IMR-90 (cell line): ENCODE data around the gene ALS2. TPM values are rescaled to one million over a fixed set of nuclear protein-coding genes. Genes with fewer than 3 reads are reported as not detected.
A peak's percentile ranks its signal among the peaks of the same experiment; 100 is the strongest.

ENCODE experiments used
- ATAC-seq: fragments of 200-7000 bp; cut with Tn5 transposase; 2 replicates; pipeline ENCODE4 v1.9.1; 2020; ENCODE audit warnings: low read depth, mild to moderate bottlenecking, moderate library complexity
- BruUV-seq: library from RNA; stranded (reverse); fragments of 400-500 nt; replicated peaks from 2 replicates; lab custom pipeline; 2021; lab: Mats Ljungman, UMichigan
- CTCF ChIA-PET: fragments of 300-600 bp; formaldehyde crosslinking; extraction: SDS; loops from one replicate; lab custom pipeline; 2021; ENCODE audit warnings: antibody characterized with exemption; lab: Yijun Ruan, JAX
- POLR2A ChIA-PET: fragments of 300-600 bp; sonication (Branson Sonifier 250); formaldehyde crosslinking; loops from one replicate; lab custom pipeline; 2022; ENCODE audit warnings: antibody characterized with exemption; ENCODE audit not compliant: unreplicated experiment; lab: Charles Lee
- DNase-seq: peaks from one replicate; pipeline ENCODE4 v3.0.0; 2013
- H2AFZ ChIP-seq: replicated peaks from 2 replicates; pipeline ENCODE3; 2013; ENCODE audit warnings: low read length, mild to moderate bottlenecking; ENCODE audit not compliant: poor library complexity
- H2AK5ac ChIP-seq: 2 replicates; pipeline ENCODE4 v1.6.1; 2013; ENCODE audit warnings: low read depth, low read length, inconsistent platforms
- H2AK9ac ChIP-seq: replicated peaks from 2 replicates; pipeline ENCODE3; 2013; ENCODE audit warnings: mild to moderate bottlenecking, low read depth, low read length, moderate library complexity; ENCODE audit not compliant: poor library complexity
- H2BK120ac ChIP-seq: 2 replicates; pipeline ENCODE4 v1.6.1; 2013; ENCODE audit warnings: low read depth, low read length, inconsistent platforms
- H2BK15ac ChIP-seq: 3 replicates; pipeline ENCODE4 v1.6.1; 2013; ENCODE audit warnings: low read depth, low read length, inconsistent platforms
- H2BK20ac ChIP-seq: 2 replicates; pipeline ENCODE4 v1.6.1; 2013; ENCODE audit warnings: low read depth, mild to moderate bottlenecking, inconsistent platforms, low read length, moderate library complexity
- H2BK5ac ChIP-seq: 2 replicates; pipeline ENCODE4 v1.6.1; 2013; ENCODE audit warnings: mild to moderate bottlenecking, low read depth, low read length, inconsistent platforms; ENCODE audit not compliant: poor library complexity, severe bottlenecking
- H3K14ac ChIP-seq: replicated peaks from 2 replicates; pipeline ENCODE4 v1.6.1; 2013; ENCODE audit warnings: low read depth, low read length, inconsistent platforms
- H3K18ac ChIP-seq: 2 replicates; pipeline ENCODE4 v1.6.1; 2013; ENCODE audit warnings: low read depth, low read length, control low read depth
- H3K23ac ChIP-seq: 2 replicates; pipeline ENCODE4 v1.6.1; 2013; ENCODE audit warnings: low read depth, low read length, inconsistent platforms
- H3K27ac ChIP-seq: 2 replicates; pipeline ENCODE4 v1.5.1; 2013; ENCODE audit warnings: mild to moderate bottlenecking, control low read depth, low read length; ENCODE audit not compliant: insufficient read depth
- H3K27me3 ChIP-seq: 2 replicates; pipeline ENCODE4 v1.6.1; 2013; ENCODE audit warnings: low read length; ENCODE audit not compliant: control insufficient read depth, insufficient read depth
- H3K36me3 ChIP-seq: 2 replicates; pipeline ENCODE4 v1.6.1; 2013; ENCODE audit warnings: low read length, mixed read lengths; ENCODE audit not compliant: control insufficient read depth, insufficient read depth
- H3K4ac ChIP-seq: 2 replicates; pipeline ENCODE4 v1.6.1; 2013; ENCODE audit warnings: low read depth, low read length, inconsistent platforms
- H3K4me1 ChIP-seq: 2 replicates; pipeline ENCODE4 v1.6.1; 2013; ENCODE audit warnings: low read length, mixed read lengths; ENCODE audit not compliant: control insufficient read depth, insufficient read depth
- H3K4me2 ChIP-seq: 2 replicates; pipeline ENCODE4 v1.6.1; 2013; ENCODE audit warnings: low read depth, mild to moderate bottlenecking, control low read depth, low read length, moderate library complexity
- H3K4me3 ChIP-seq: 2 replicates; pipeline ENCODE4 v1.5.1; 2013; ENCODE audit warnings: low read depth, mild to moderate bottlenecking, control low read depth, low read length, moderate library complexity; ENCODE audit not compliant: insufficient read depth
- H3K56ac ChIP-seq: 2 replicates; pipeline ENCODE4 v1.6.1; 2013; ENCODE audit warnings: low read length, inconsistent platforms; ENCODE audit not compliant: insufficient read depth; ENCODE audit errors: extremely low read depth
- H3K79me1 ChIP-seq, 2 experiments: 2 replicates each; pipeline ENCODE4 v1.6.1; 2013; ENCODE audit warnings: low read length in 2 of 2, inconsistent platforms in 1 of 2, low read depth in 1 of 2
- H3K9ac ChIP-seq: 2 replicates; pipeline ENCODE4 v1.6.1; 2013; ENCODE audit warnings: low read depth, low read length, control low read depth
- H3K9me1 ChIP-seq: 2 replicates; pipeline ENCODE4 v1.6.1; 2013; ENCODE audit warnings: low read length, inconsistent platforms; ENCODE audit not compliant: insufficient read depth
- H3K9me3 ChIP-seq: 2 replicates; pipeline ENCODE4 v1.6.1; 2013; ENCODE audit warnings: low read length; ENCODE audit not compliant: control insufficient read depth, insufficient read depth
- H4K20me1 ChIP-seq: 2 replicates; pipeline ENCODE4 v1.6.1; 2013; ENCODE audit warnings: low read length, inconsistent platforms; ENCODE audit not compliant: insufficient read depth
- H4K5ac ChIP-seq: 2 replicates; pipeline ENCODE4 v1.6.1; 2013; ENCODE audit warnings: mild to moderate bottlenecking, low read depth, low read length, control low read depth
- H4K8ac ChIP-seq, 2 experiments: 2 replicates each; pipeline ENCODE4 v1.6.1; 2013; ENCODE audit warnings: low read depth in 2 of 2, low read length in 2 of 2, control low read depth in 1 of 2, inconsistent platforms in 1 of 2
- H4K91ac ChIP-seq: 2 replicates; pipeline ENCODE4 v1.6.1; 2013; ENCODE audit warnings: low read depth, low read length, inconsistent platforms; ENCODE audit not compliant: insufficient read depth
- CHD1 ChIP-seq: IDR thresholded peaks from 2 replicates; pipeline ENCODE4 v1.6.1; 2012; ENCODE audit warnings: low read depth, low read length, improper control_type of control experiment
- MAFK ChIP-seq: IDR thresholded peaks from 2 replicates; pipeline ENCODE4 v1.6.1; 2012; ENCODE audit warnings: low read depth, low read length, improper control_type of control experiment
- MXI1 ChIP-seq: IDR thresholded peaks from 2 replicates; pipeline ENCODE4 v1.6.1; 2012; ENCODE audit warnings: low read depth, mild to moderate bottlenecking, low read length, moderate library complexity, borderline replicate concordance
- NFE2L2 ChIP-seq: fragments of 150-350 bp; IDR thresholded peaks from 2 replicates; pipeline ENCODE4 v1.6.1; 2016; ENCODE audit warnings: low read depth, mild to moderate bottlenecking, low read length
- RAD21 ChIP-seq: IDR thresholded peaks from 2 replicates; pipeline ENCODE4 v1.6.1; 2012; ENCODE audit warnings: low read length, improper control_type of control experiment
- RFX5 ChIP-seq: IDR thresholded peaks from 2 replicates; pipeline ENCODE4 v1.8.0; 2012; ENCODE audit warnings: low read depth, mild to moderate bottlenecking, low read length, moderate library complexity
- SMC3 ChIP-seq: fragments of 150-350 bp; IDR thresholded peaks from 2 replicates; pipeline ENCODE4 v1.6.1; 2016; ENCODE audit warnings: low read depth, mild to moderate bottlenecking, antibody characterized with exemption, low read length, moderate library complexity
- WGBS, 2 experiments: methylation state at CpG; one replicate each; pipeline versions ENCODE4 v1.1.5 to v1.1.7; 2013; ENCODE audit warnings: missing lambda C conversion rate in 2 of 2; ENCODE audit not compliant: insufficient read length in 1 of 2; ENCODE audit errors: extremely low coverage in 2 of 2; 5-methylcytosine and 5-hydroxymethylcytosine counted together
- dilution Hi-C: fragments of 300-500 bp; cut with HindIII; formaldehyde crosslinking; loops from one replicate; pipeline ENCODE4 v1.14.3; 2018; ENCODE audit warnings: low sequenced_read_pairs; ENCODE audit not compliant: unreplicated experiment
- in situ Hi-C: fragments of 300-500 bp; cut with MboI; formaldehyde crosslinking; loops from 3 replicates; pipeline ENCODE4 v1.14.3; 2019; ENCODE audit warnings: low sequenced_read_pairs, inconsistent platforms, mixed read lengths
- intact Hi-C: fragments of 100-400 bp; cut with micrococcal nuclease; formaldehyde crosslinking; loops from 2 replicates; pipeline ENCODE4 v1.10.0; 2022
- polyA plus RNA-seq, 3 experiments: library from polyadenylated mRNA; depleted of rRNA; stranded (reverse); fragments of >200 nt; gene quantifications; 2 replicates each; pipeline ENCODE4 v1.2.3, GENCODE V29; 2012; ENCODE audit warnings: low replicate concordance in 1 of 3
- total RNA-seq: library from RNA; depleted of rRNA; stranded (reverse); fragments of >200 nt; gene quantifications from 2 replicates; pipeline ENCODE4 v1.2.3, GENCODE V29; 2012
- TF ChIP-seq, protein P1 (sequence below): fragments of 150-350 bp; IDR thresholded peaks from 2 replicates; pipeline ENCODE4 v1.6.1; 2017; ENCODE audit warnings: mild to moderate bottlenecking, antibody characterized with exemption, low read length, low read depth

ALS2 gene
- total and polyA plus RNA-seq, 2 of the 4 experiments (the other 2 are of a cell fraction) = 14.4 to 42.3 TPM

GRCh38 chr2:201704536-201704935 is 76.2 kb downstream of the ALS2 start:
- no TSS peak for BruUV-seq
- Histone ChIP-seq H4K91ac (no peak overlapping the region), H2BK5ac (no peak overlapping the region), H3K14ac (no peak overlapping the region), H4K8ac (no peak overlapping the region), H2BK15ac (no peak overlapping the region), H3K9me3 (no peaks in the 10 kb centered on the region), H3K79me1 (no peaks in the 10 kb centered on the region), H3K27me3 (no peaks in the 10 kb centered on the region), H2AFZ (no peak overlapping the region), H4K5ac (no peak overlapping the region), H3K18ac (no peak overlapping the region), H3K4me3 (no peak overlapping the region), H4K20me1 (no peaks in the 10 kb centered on the region), H3K4ac (no peak overlapping the region), H3K9me1 (no peaks in the 10 kb centered on the region), H3K4me1 (peaks cover 3% of the 10 kb centered on the region), H3K4me2 (no peak overlapping the region), H2BK20ac (no peak overlapping the region), H3K23ac (no peak overlapping the region), H3K27ac (no peak overlapping the region), H2BK120ac (no peak overlapping the region), H3K9ac (no peak overlapping the region), H2AK5ac (no peak overlapping the region), H2AK9ac (no peak overlapping the region), H3K36me3 (peaks cover 19% of the 10 kb centered on the region), H3K56ac (no peak overlapping the region)
- POLR2A ChIA-PET = no interaction called here
- in situ Hi-C loops (no loop called here), intact Hi-C loops (loop anchor here (10.0 kb wide), 1 partner anchor 470 kb away; no protein-coding TSS in a partner anchor), dilution Hi-C loops (no loop called here)
- TF ChIP-seq, protein P1, sequence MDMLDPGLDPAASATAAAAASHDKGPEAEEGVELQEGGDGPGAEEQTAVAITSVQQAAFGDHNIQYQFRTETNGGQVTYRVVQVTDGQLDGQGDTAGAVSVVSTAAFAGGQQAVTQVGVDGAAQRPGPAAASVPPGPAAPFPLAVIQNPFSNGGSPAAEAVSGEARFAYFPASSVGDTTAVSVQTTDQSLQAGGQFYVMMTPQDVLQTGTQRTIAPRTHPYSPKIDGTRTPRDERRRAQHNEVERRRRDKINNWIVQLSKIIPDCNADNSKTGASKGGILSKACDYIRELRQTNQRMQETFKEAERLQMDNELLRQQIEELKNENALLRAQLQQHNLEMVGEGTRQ = no peak
- no peak for TF ChIP-seq NFE2L2
- no peak for TF ChIP-seq CHD1
- TF ChIP-seq MAFK = no peak
- no peak for TF ChIP-seq RAD21
- TF ChIP-seq MXI1 = no peak
- TF ChIP-seq SMC3 = no peak
- no peak for TF ChIP-seq RFX5
- DNase-seq (peak; percentile 33), ATAC-seq (no peak)
- no CpG with 5 or more reads among the region's 5 CpGs for WGBS, 2 experiments
- CTCF ChIA-PET = no interaction called here
